A673 (cell line): ENCODE results near the gene ZNF716. TPM values are rescaled to one million over a fixed set of nuclear protein-coding genes. Genes with fewer than 3 reads are reported as not detected.
"Not testable (repeated sequence)": the region's sequence is repeated elsewhere in the genome, so short reads cannot be mapped to it uniquely, and the experiment has no call there.

ENCODE experiments used
- BruUV-seq: library from RNA; stranded (reverse); fragments of 400-500 nt; replicated peaks from 2 replicates; lab custom pipeline; 2021; lab: Mats Ljungman, UMichigan
- CTCF ChIA-PET: fragments of 300-600 bp; sonication (Branson Sonifier 250); formaldehyde crosslinking; loops from one replicate; lab custom pipeline; 2022; ENCODE audit warnings: antibody characterized with exemption; lab: Charles Lee
- POLR2A ChIA-PET: fragments of 300-600 bp; sonication (Branson Sonifier 250); formaldehyde crosslinking; loops from one replicate; lab custom pipeline; 2022; ENCODE audit warnings: antibody characterized with exemption; ENCODE audit not compliant: low non-redundant PET; lab: Charles Lee
- DNase-seq: peaks from one replicate; pipeline ENCODE4 v3.0.0-alpha.2; 2015; ENCODE audit warnings: low spot score
- H3K27ac ChIP-seq: fragments of 200-600 bp; sonication (generic); 2 replicates; pipeline ENCODE4 v1.5.1; 2016; ENCODE audit warnings: mixed run types, low read depth, mild to moderate bottlenecking, mixed read lengths, antibody characterized with exemption, low read length; ENCODE audit not compliant: poor library complexity, severe bottlenecking
- H3K27me3 ChIP-seq: fragments of 200-600 bp; sonication (generic); replicated peaks from 2 replicates; pipeline ENCODE4 v1.6.1; 2017; ENCODE audit warnings: mixed run types, low read depth, mild to moderate bottlenecking, mixed read lengths, antibody characterized with exemption, low read length; ENCODE audit not compliant: insufficient read depth, poor library complexity
- H3K36me3 ChIP-seq: fragments of 200-600 bp; sonication (generic); 2 replicates; pipeline ENCODE4 v1.6.1; 2016; ENCODE audit warnings: mixed run types, mild to moderate bottlenecking, mixed read lengths, antibody characterized with exemption, low read length; ENCODE audit not compliant: insufficient read depth, poor library complexity, severe bottlenecking
- H3K4me1 ChIP-seq: fragments of 200-600 bp; sonication (generic); 2 replicates; pipeline ENCODE4 v1.6.1; 2017; ENCODE audit warnings: mixed run types, mild to moderate bottlenecking, mixed read lengths, antibody characterized with exemption, low read length; ENCODE audit not compliant: insufficient read depth, poor library complexity, severe bottlenecking
- H3K4me3 ChIP-seq: fragments of 200-600 bp; sonication (generic); 2 replicates; pipeline ENCODE4 v1.5.1; 2016; ENCODE audit warnings: low read depth, mixed run types, mild to moderate bottlenecking, mixed read lengths, low read length; ENCODE audit not compliant: poor library complexity, severe bottlenecking
- H3K9me3 ChIP-seq: fragments of 200-600 bp; sonication (generic); 2 replicates; pipeline ENCODE4 v1.6.1; 2016; ENCODE audit warnings: mixed run types, low read depth, mild to moderate bottlenecking, mixed read lengths, antibody characterized with exemption, low read length; ENCODE audit not compliant: poor library complexity, severe bottlenecking
- CTCF ChIP-seq: fragments of 300-800, 200-600 bp; sonication (generic); conservative IDR thresholded peaks from 2 replicates; pipeline ENCODE4 v1.5.1; 2017; ENCODE audit warnings: low read depth, mild to moderate bottlenecking, antibody characterized with exemption, low read length, moderate library complexity, mixed read lengths
- EZH2 ChIP-seq: fragments of 200-600 bp; sonication (generic); IDR thresholded peaks from 2 replicates; pipeline ENCODE4 v1.6.1; 2017; ENCODE audit warnings: borderline replicate concordance, low read depth, mild to moderate bottlenecking, mixed read lengths, antibody characterized with exemption, low read length; ENCODE audit not compliant: poor library complexity, severe bottlenecking
- intact Hi-C: fragments of 100-400 bp; cut with micrococcal nuclease; formaldehyde crosslinking; loops from one replicate; pipeline ENCODE4 v1.10.0; 2022; ENCODE audit not compliant: unreplicated experiment
- total RNA-seq: library from RNA; stranded (reverse); gene quantifications from 2 replicates; pipeline ENCODE4 v1.2.3, GENCODE V29; 2021

The ZNF716 gene
- total RNA-seq, 1 experiment from 2014 or later = not detected

DNA sequence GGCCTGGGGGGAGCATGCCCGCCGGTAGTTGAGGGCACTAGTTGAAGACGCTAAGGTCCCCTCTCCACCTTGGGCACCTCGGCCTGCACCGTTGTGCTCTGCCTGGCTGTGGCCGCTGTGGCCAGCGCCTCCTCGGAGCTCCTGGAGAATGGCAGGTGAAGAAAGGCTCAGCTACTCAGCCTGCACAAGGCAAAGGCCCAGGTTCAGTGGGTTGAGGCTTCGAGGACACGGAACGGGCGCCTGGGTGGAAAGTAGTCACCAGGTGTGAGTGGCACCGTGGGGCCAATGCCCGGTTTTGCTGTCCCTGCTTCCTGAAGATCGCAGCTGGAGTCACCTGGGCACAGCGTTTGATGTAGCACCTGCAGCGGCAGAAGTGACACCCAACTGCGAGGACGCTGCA, 12.4 kb upstream of the ZNF716 start:
- ChIA-PET CTCF (no interaction called here), POLR2A (no interaction called here)
- TF ChIP-seq EZH2 (no peak), CTCF (no peak)
- Histone ChIP-seq H3K4me1 (no peaks in the 10 kb centered on the region), H3K9me3 (peaks cover 14% of the 10 kb centered on the region), H3K4me3 (no peak overlapping the region), H3K36me3 (no peaks in the 10 kb centered on the region), H3K27me3 (no peaks in the 10 kb centered on the region), H3K27ac (no peak overlapping the region)
- BruUV-seq = no TSS peak
- intact Hi-C loops = no loop called here
- DNase-seq = no peak

DNA sequence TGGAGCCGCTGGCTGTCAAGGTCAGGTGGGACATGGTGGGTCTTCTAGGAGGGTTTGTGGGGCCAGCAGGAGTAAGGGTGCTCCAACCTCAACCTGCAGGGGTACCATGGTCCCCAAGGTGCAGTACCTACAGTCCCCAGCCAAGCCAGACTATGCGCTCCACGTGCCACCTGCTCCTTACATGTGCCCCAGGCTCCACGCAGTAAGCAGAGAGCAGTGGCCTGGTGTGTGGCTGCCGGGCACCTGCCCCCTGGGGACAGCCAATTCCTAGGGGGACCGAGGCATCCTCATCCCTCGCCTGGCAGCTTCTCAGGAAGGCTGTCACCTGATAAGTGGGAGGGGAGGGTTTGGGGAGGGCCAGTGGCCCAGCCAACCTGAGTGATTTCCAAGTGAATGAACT, 11.7 kb upstream of the ZNF716 start:
- DNase-seq = no peak
- Histone ChIP-seq H3K9me3 (peaks cover 16% of the 10 kb centered on the region), H3K4me1 (no peaks in the 10 kb centered on the region), H3K27me3 (no peaks in the 10 kb centered on the region), H3K4me3 (no peak overlapping the region), H3K36me3 (no peaks in the 10 kb centered on the region), H3K27ac (no peak overlapping the region)
- TF ChIP-seq EZH2 = no peak
- TF ChIP-seq CTCF = no peak
- ChIA-PET POLR2A (no interaction called here), CTCF (no interaction called here)
- intact Hi-C loops = no loop called here
- BruUV-seq = no TSS peak

DNA sequence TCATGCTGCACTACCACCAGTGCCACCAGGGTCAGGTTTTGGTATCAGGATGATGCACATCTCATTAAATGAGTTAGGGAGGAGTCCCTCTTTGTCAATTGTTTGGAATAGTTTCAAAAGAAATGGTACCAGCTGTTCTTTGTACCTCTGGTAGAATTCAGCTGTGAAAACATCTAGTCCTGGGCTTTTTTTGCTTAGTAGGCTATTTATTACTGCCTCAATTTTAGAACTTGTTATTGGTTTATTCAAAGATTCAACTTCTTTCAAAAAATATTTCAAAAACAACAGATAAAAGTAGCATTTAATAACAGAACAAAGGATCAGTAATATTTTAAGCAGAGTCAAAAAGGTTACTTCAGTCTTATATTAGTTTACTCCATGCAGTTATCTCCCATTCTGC, 6.4 kb upstream of the ZNF716 start:
- TF ChIP-seq CTCF (no peak), EZH2 (no peak)
- Histone ChIP-seq H3K27me3 (no peaks in the 10 kb centered on the region), H3K4me3 (no peak overlapping the region), H3K4me1 (no peaks in the 10 kb centered on the region), H3K27ac (no peak overlapping the region), H3K36me3 (no peaks in the 10 kb centered on the region), H3K9me3 (peaks cover 15% of the 10 kb centered on the region)
- ChIA-PET POLR2A (no interaction called here), CTCF (no interaction called here)
- DNase-seq = no peak
- no TSS peak for BruUV-seq
- intact Hi-C loops = no loop called here

DNA sequence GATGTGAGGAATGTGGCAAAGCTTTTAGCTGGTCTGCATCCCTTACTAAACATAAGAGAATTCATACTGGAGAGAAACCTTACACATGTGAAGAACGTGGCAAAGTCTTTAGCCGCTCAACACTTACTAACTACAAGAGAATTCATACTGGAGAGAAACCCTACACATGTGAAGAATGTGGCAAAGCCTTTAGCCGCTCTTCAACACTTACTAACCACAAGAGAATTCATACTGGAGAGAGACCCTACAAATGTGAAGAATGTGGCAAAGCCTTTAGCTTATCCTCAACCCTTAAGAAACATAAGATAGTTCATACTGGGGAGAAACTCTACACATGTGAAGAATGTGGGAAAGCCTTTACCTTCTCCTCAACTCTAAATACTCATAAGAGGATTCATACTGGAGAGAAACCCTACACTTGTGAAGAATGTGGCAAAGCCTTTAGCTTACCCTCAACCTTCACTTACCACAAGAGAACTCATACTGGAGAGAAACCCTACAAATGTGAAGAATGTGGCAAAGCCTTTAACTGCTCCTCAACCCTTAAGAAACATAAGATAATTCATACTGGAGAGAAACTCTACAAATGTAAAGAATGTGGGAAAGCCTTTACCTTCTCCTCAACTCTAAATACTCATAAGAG, 19.3 kb downstream of the ZNF716 start:
- H3K36me3 ChIP-seq, H3K27ac ChIP-seq, DNase-seq, H3K4me1 ChIP-seq, CTCF ChIA-PET, intact Hi-C loops, H3K4me3 ChIP-seq, H3K27me3 ChIP-seq, POLR2A ChIA-PET, BruUV-seq: not testable (repeated sequence)
- H3K9me3 ChIP-seq = peaks cover 42% of the 10 kb centered on the region

- DNase-seq, BruUV-seq, H3K27me3 ChIP-seq, CTCF ChIA-PET, H3K27ac ChIP-seq, H3K4me3 ChIP-seq, H3K36me3 ChIP-seq, POLR2A ChIA-PET, H3K4me1 ChIP-seq, intact Hi-C loops: not testable (repeated sequence)
- peaks cover 16% of the 10 kb centered on the region for H3K9me3 ChIP-seq
These were observed 30.3 kb downstream of the ZNF716 start for GRCh38 chr7:57480304-57480703.
